Activated naive CD4-positive, alpha-beta T cell treated with anti-CD3 and anti-CD28 coated beads for 36 hours (primary cell): ENCODE measurements around the gene TGFA. TPM values are rescaled to one million over a fixed set of nuclear protein-coding genes. Genes with fewer than 3 reads are reported as not detected.
A peak's percentile ranks its signal among the peaks of the same experiment; 100 is the strongest.

Experiments used
- CTCF ChIA-PET: fragments of 350-600 bp; sonication (Branson Sonifier 250); formaldehyde crosslinking; loops from one replicate; lab custom pipeline; 2021; ENCODE audit warnings: antibody characterized with exemption; lab: Charles Lee
- DNase-seq: peaks from one replicate; pipeline ENCODE4 v3.0.0-alpha.2; 2020
- H3K27ac Mint-ChIP-seq: one replicate; pipeline ENCODE4 v1.8.0; 2021; ENCODE audit warnings: mild to moderate bottlenecking, mixed read lengths
- H3K27me3 Mint-ChIP-seq: one replicate; pipeline ENCODE4 v1.8.0; 2021; ENCODE audit warnings: low read depth, mixed read lengths
- H3K36me3 Mint-ChIP-seq: one replicate; pipeline ENCODE4 v1.8.0; 2021; ENCODE audit warnings: low read depth, mixed read lengths
- H3K4me1 Mint-ChIP-seq: one replicate; pipeline ENCODE4 v1.8.0; 2021; ENCODE audit warnings: low read depth, mixed read lengths
- H3K4me3 Mint-ChIP-seq: one replicate; pipeline ENCODE4 v1.8.0; 2021; ENCODE audit warnings: mild to moderate bottlenecking, moderate library complexity, mixed read lengths
- H3K9me3 Mint-ChIP-seq: one replicate; pipeline ENCODE4 v1.8.0; 2021; ENCODE audit warnings: mixed read lengths
- intact Hi-C: fragments of 100-400 bp; cut with micrococcal nuclease; formaldehyde crosslinking; loops from one replicate; pipeline ENCODE4 v1.15.1; 2023
- total RNA-seq, 2 experiments: library from RNA; stranded (reverse); gene quantifications; one replicate each; pipeline ENCODE4 v1.2.3, GENCODE V29; 2021

Gene TGFA
- total RNA-seq, 2 experiments from 2014 or later: 0.33 to 0.64 TPM

DNA sequence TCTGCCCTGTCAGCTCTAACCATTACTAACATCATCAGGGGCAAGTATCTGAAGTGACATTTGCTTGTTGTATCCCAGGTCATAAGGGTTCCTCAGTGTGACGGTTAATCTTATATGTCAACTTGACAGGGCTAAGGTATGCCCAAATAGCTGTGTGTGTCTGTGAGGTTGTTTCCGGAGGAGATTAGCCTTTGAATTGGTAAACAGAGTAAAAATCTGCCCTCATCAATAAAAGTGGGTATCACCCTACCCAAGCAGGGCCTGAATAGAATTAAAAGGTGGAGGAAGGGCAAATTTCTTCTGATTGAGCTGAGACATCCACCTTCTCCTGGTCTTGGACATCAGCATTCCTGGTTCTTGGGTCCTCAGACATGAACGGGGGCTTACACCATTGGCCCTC lies 12.8 kb upstream of the TGFA start:
- DNase-seq: no peak
- Mint-ChIP-seq H3K27ac (no peak overlapping the region), H3K27me3 (no peaks in the 10 kb centered on the region), H3K4me3 (no peak overlapping the region), H3K4me1 (no peaks in the 10 kb centered on the region), H3K36me3 (no peaks in the 10 kb centered on the region), H3K9me3 (no peaks in the 10 kb centered on the region)
- CTCF ChIA-PET: interaction anchor here (1.4 kb wide), 1 partner anchor 14 kb away, joined by 3 read pairs; no protein-coding TSS in a partner anchor
- intact Hi-C loops: no loop called here

DNA sequence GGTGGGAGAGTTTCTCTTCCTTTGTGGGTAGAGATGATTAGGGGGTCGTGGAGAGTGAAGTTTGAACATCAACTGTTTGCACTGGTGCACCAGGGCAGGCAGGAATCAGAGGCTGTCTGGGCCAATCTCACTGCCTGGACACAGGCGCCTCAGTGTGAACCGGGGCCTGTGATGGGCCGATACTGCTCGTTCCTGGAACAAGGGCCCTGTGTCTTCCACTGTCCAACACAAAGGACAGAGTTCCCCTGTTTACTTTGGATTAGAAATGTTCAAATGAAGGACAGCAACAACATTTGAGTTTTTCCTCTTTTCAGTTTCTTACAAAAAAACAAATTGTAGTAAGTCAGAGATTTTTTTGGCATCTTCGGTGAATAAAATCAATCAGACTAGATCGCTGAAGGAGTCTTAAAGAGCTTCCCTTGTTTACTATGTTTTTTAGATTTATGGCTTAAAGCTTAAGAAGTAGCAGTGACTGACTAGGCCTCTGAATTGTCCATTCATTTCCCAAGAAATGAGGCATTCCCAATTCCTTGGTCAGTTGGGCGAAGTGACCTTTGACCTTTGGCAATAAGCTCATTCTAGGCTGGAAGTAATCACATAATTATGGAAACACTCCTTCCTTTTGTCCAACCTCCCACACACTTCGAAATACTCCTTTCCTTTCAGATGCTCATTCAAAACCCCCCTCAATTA lies 11.6 kb upstream of the TGFA start:
- no peak for DNase-seq
- intact Hi-C loops: no loop called here
- Mint-ChIP-seq H3K4me3 (no peak overlapping the region), H3K27me3 (peaks cover 1% of the 10 kb centered on the region), H3K27ac (no peak overlapping the region), H3K9me3 (no peaks in the 10 kb centered on the region), H3K4me1 (no peaks in the 10 kb centered on the region), H3K36me3 (no peaks in the 10 kb centered on the region)
- CTCF ChIA-PET: no interaction called here

DNA sequence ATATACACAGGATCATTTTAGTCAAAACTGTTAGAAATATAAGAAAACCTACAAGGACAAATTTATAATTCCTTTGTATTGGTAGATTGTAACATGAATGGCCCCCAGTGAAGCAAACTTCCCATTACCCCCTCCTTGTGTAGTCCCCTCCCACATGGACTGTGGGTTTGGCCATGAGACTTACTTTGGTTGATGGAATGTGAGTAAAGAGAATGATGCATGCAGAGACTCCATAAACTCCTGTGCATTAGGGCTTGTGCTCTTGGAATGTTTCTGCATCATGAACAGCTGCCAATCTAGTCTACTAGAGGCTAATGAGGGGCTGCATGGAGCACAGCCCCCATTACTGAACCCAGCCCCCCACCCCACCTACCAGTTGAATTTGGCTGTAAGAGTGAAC lies 8.3 kb upstream of the TGFA start:
- no peaks in the 10 kb centered on the region for H3K9me3 Mint-ChIP-seq
- H3K27me3 Mint-ChIP-seq: peaks cover 1% of the 10 kb centered on the region
- CTCF ChIA-PET: interaction anchor here (0.6 kb wide), 1 partner anchor 259 kb away, joined by 3 read pairs; no protein-coding TSS in a partner anchor
- H3K27ac Mint-ChIP-seq: no peak overlapping the region
- no peak overlapping the region for H3K4me3 Mint-ChIP-seq
- no peaks in the 10 kb centered on the region for H3K4me1 Mint-ChIP-seq
- no peak for DNase-seq
- H3K36me3 Mint-ChIP-seq: no peaks in the 10 kb centered on the region
- intact Hi-C loops: no loop called here

DNA sequence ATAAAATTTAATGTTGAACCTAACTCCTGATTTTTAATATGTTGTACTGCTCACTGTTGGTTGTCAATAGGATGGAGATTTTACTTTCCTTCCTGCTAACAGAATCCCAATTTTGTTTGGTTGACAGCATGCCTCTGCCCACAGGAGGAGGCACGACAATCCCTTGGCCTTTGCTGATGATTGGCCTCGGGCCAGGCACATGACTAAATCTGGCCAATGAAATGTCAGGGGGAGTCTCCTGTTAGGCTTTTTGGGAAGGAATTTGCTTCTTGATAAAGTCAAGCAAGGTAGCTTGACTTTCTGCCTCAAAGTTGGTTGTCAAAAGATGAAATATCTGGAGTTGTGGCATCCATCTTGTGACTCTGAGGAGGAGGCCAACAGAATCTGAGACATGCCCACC lies 6.8 kb upstream of the TGFA start:
- CTCF ChIA-PET: no interaction called here
- Mint-ChIP-seq H3K36me3 (no peaks in the 10 kb centered on the region), H3K4me3 (no peak overlapping the region), H3K4me1 (no peaks in the 10 kb centered on the region), H3K9me3 (no peaks in the 10 kb centered on the region), H3K27ac (no peak overlapping the region), H3K27me3 (peaks cover 1% of the 10 kb centered on the region)
- no peak for DNase-seq
- intact Hi-C loops: no loop called here

DNA sequence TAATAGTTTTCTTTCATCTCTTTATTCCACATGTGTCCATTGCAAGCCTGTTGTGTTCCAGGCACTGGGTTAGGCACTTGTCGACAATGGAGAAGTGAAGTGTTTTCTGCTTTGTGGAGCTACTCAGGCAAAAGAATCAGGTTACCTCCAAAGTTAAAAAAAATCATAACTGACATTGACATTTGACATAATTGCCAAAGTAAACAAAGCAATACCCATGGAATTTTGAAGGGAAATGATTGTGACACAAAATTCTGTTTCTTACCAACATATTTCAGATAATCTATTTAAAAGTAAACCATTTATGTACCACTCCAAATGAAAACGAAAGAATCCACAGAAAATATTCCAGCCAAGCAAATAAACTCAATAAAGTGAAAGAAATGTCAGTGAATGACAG lies 6.4 kb upstream of the TGFA start:
- Mint-ChIP-seq H3K27ac (no peak overlapping the region), H3K4me1 (no peaks in the 10 kb centered on the region), H3K4me3 (no peak overlapping the region), H3K9me3 (no peaks in the 10 kb centered on the region), H3K36me3 (no peaks in the 10 kb centered on the region), H3K27me3 (peaks cover 1% of the 10 kb centered on the region)
- CTCF ChIA-PET: interaction anchor here (1.4 kb wide), 1 partner anchor 223 kb away, joined by 4 read pairs; no protein-coding TSS in a partner anchor
- DNase-seq: no peak
- intact Hi-C loops: no loop called here

DNA sequence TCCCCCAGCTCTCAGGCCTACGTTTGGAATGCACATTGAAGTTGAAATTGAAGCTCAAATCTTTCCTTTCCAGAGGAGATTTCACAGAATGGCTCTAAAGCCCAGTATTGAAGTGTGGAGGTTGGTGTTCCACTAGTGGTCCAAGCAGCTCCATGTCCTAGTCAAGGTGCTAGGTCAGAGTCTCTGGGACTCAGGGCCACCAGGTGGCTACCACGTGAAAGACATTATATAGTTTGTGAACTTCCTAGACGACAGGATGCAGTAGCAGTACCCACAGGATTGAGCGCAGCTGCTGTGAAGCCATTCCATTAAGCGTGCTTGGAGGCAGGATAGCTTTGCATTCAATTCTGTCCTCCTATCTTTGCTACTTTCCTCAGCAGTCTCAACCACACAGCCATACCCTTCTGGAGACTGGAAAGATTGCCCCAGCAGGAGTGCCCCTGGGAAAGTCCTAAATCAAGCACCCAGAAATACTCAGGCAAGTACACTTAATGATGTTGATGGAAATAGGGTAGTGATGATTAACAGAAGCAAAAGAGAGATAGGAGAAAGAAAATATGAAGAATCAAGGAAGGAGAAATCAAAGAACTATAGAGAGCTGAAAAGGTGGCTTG lies 4.7 kb upstream of the TGFA start:
- Mint-ChIP-seq H3K27me3 (peaks cover 4% of the 10 kb centered on the region), H3K36me3 (no peaks in the 10 kb centered on the region), H3K4me3 (no peak overlapping the region), H3K9me3 (no peaks in the 10 kb centered on the region), H3K27ac (no peak overlapping the region), H3K4me1 (peaks cover 5% of the 10 kb centered on the region)
- intact Hi-C loops: no loop called here
- CTCF ChIA-PET: interaction anchor here (0.6 to 1.9 kb wide), 6 partner anchors 60 to 337 kb away, joined by 3 to 11 read pairs (median 4); no protein-coding TSS in a partner anchor
- DNase-seq: no peak

DNA sequence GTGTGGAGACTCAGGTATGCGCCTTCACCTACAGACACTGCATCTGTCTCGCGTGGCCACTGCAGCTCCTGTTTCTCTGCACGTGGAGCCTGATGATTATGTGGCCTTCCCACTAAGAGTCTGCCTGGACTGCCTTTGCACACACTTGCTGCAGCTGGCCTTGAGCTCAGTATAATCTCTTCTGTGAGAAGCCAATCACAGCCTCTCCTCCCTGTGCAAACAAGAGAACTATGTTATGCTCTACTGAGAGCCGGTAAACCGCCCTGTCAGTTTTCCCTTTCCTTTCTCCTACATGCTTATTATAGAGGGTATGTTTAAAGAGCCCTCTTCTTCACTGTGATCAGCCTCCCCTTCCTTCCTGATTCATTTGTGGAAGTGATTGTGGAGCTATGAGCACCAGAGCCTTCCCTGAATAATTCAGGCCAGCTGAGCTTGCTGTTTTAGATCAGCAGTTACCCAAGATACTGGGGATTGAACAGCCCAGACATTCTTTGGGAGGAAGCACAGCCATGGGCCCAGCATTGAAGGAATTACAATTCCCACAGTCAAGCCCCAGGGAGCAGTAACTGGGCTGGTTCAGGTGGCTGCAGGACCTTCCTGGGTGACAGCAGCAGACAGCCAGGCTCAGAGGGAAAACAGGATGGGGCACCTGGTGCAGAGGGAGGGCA lies 3.7 kb upstream of the TGFA start:
- Mint-ChIP-seq H3K4me1 (peaks cover 14% of the 10 kb centered on the region), H3K27me3 (peaks cover 12% of the 10 kb centered on the region), H3K4me3 (no peak overlapping the region), H3K36me3 (no peaks in the 10 kb centered on the region), H3K27ac (no peak overlapping the region), H3K9me3 (no peaks in the 10 kb centered on the region)
- no peak for DNase-seq
- intact Hi-C loops: no loop called here
- CTCF ChIA-PET: interaction anchor here (0.6 to 1.9 kb wide), 4 partner anchors 21 to 216 kb away, joined by 3 to 11 read pairs (median 6); no protein-coding TSS in a partner anchor

DNA sequence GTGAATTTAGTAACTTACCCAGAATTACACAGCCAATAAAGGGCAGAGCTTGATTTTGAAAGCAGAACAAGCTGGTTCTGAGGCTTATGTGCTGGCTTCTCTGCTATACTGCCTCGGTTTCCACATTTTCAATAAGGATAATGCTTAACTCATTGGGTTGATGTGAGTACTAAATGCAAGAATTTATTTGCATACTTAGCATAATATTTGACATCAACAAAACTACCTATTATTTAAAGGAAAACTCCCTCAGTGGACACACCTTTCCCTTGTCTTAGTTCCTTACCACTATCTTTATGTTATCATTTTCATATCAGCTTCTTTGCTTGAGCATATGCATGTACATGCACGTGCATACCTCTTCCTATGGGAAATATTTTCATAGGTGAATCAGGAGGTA lies 3.0 kb upstream of the TGFA start:
- Mint-ChIP-seq H3K4me1 (peaks cover 14% of the 10 kb centered on the region), H3K27ac (no peak overlapping the region), H3K4me3 (no peak overlapping the region), H3K27me3 (peaks cover 13% of the 10 kb centered on the region), H3K9me3 (no peaks in the 10 kb centered on the region), H3K36me3 (no peaks in the 10 kb centered on the region)
- DNase-seq: no peak
- CTCF ChIA-PET: interaction anchor here (0.5 to 1.6 kb wide), 4 partner anchors 53 to 292 kb away, joined by 3 to 11 read pairs (median 4); no protein-coding TSS in a partner anchor
- intact Hi-C loops: no loop called here

DNA sequence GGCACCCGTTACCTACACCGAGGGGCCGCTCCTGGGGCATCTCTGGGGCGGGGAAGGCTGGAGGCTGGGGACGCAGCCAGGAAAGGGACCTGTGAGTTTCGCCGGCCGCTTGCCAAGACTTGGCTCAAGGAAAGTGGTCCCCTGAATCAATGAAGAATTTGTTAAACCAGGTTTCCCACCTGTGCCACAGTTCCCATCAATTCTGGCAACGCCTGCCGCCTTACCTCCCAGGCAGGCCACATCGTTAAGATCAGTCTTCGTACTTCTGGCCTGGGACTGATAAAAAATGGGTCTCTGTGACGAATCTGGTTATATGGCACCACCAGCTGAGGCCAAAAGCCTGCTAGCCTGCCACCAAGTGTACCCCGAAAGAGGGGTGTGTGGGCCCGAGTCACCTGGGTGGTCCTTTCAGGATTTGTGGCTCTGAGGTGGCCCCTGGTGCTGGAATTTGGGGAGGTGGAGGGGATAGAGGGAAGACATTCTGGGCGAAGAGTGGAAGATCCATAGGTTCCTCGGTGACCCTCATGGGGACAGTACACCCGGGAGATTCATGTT lies 789 bp upstream of the TGFA start:
- intact Hi-C loops: loop anchor here (1.0 to 5.0 kb wide), 7 partner anchors 63 to 250 kb away; no protein-coding TSS in a partner anchor
- peaks cover 11% of the 10 kb centered on the region for H3K27me3 Mint-ChIP-seq
- H3K4me1 Mint-ChIP-seq: peaks cover 14% of the 10 kb centered on the region
- H3K27ac Mint-ChIP-seq: peak overlapping the region; percentile 23
- CTCF ChIA-PET: interaction anchor here (0.6 to 3.4 kb wide), 2 partner anchors 64 to 234 kb away, joined by 3 to 14 read pairs; no protein-coding TSS in a partner anchor
- H3K36me3 Mint-ChIP-seq: no peaks in the 10 kb centered on the region
- H3K4me3 Mint-ChIP-seq: peak overlapping the region; percentile 72
- DNase-seq: no peak
- no peaks in the 10 kb centered on the region for H3K9me3 Mint-ChIP-seq

DNA sequence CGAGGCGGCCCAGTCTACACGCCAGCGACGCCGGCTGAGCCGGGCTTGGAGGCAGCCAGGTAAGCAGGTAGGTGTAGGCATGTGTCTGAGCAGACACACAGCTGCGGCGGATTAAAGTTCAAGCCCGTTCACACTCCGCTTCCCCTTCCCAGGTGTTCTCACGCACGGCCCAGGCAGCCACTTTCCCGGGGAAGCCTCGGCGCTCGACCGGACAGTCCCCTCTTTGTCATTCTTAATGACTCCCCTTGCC lies 367 bp downstream of the TGFA start:
- Mint-ChIP-seq H3K4me3 (peak overlapping the region; percentile 78), H3K36me3 (no peaks in the 10 kb centered on the region), H3K27me3 (peaks cover 11% of the 10 kb centered on the region), H3K4me1 (peaks cover 14% of the 10 kb centered on the region), H3K27ac (no peak overlapping the region), H3K9me3 (no peaks in the 10 kb centered on the region)
- intact Hi-C loops: loop anchor here (2.0 to 5.0 kb wide), 3 partner anchors 81 to 234 kb away; no protein-coding TSS in a partner anchor
- DNase-seq: peak; percentile 62
- CTCF ChIA-PET: interaction anchor here (1.1 to 3.4 kb wide), 5 partner anchors 13 to 249 kb away, joined by 3 to 14 read pairs (median 6); no protein-coding TSS in a partner anchor

DNA sequence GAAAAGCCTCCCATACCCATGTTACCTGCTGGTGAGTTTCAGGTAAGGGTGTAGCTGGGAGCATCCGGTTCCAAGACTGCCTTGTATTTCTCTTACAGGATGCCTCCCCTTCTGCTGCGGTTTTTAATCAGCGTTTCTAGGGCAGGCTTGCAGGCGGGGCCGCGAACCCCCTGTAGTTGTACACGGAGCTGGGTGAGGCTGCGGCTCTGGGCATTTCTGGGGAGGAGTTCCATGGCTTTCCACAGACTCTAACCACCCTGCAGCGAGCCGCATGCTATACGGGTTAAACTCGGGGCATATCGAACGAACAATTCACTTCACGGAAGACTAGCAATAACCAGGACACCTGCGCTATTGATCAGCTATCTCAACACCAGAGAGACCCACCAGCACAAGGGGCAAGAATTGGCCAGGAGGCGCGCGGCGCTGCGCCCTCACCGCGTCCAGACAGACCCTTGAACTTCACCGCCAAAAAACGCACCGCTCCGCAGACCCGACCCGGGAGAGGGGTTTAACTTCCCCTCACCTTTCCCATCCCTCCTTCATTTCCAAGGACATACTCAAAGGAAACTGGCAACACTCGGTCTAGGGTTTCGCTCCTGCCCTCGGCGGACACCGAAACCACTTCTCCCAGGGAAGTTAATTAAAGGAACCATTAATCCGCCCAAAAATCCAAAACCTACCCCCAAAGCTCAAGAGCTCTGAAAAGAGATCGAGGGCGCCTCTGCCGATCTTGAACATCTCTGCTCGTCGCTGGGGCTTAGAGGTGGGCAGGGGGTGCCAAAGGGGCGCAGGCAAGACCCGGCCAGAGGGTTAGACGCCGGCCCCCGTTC lies 909 bp downstream of the TGFA start:
- intact Hi-C loops: loop anchor here (2.0 to 5.0 kb wide), 3 partner anchors 80 to 235 kb away; no protein-coding TSS in a partner anchor
- H3K36me3 Mint-ChIP-seq: no peaks in the 10 kb centered on the region
- peaks cover 14% of the 10 kb centered on the region for H3K4me1 Mint-ChIP-seq
- CTCF ChIA-PET: interaction anchor here (0.6 to 3.4 kb wide), 8 partner anchors 14 to 249 kb away, joined by 3 to 14 read pairs (median 4); no protein-coding TSS in a partner anchor
- H3K27me3 Mint-ChIP-seq: peaks cover 11% of the 10 kb centered on the region
- no peaks in the 10 kb centered on the region for H3K9me3 Mint-ChIP-seq
- no peak overlapping the region for H3K27ac Mint-ChIP-seq
- peak overlapping the region; percentile 78 for H3K4me3 Mint-ChIP-seq
- DNase-seq: peak; percentile 14
